GM12892 (cell line): ENCODE data around the gene THAP6.

ENCODE experiments used
- DNase-seq: peaks from one replicate; pipeline ENCODE4 v3.0.0; 2011; ENCODE audit not compliant: insufficient read length
- FAIRE-seq: peaks from 2 replicates; lab custom pipeline; 2011; peaks lifted over from hg19 to GRCh38; lab: Jason Lieb, UNC
- POLR2A ChIP-seq: IDR thresholded peaks from 2 replicates; pipeline ENCODE4 v1.6.1; 2011; ENCODE audit warnings: low read depth, low read length, control low read depth
- POLR2AphosphoS5 ChIP-seq: IDR thresholded peaks from 2 replicates; pipeline ENCODE4 v1.6.1; 2011; ENCODE audit warnings: low read depth, low read length, control low read depth
- TAF1 ChIP-seq: IDR thresholded peaks from 2 replicates; pipeline ENCODE4 v1.6.1; 2011; ENCODE audit warnings: low read depth, mild to moderate bottlenecking, control low read depth, low read length, borderline replicate concordance

Gene THAP6

DNA sequence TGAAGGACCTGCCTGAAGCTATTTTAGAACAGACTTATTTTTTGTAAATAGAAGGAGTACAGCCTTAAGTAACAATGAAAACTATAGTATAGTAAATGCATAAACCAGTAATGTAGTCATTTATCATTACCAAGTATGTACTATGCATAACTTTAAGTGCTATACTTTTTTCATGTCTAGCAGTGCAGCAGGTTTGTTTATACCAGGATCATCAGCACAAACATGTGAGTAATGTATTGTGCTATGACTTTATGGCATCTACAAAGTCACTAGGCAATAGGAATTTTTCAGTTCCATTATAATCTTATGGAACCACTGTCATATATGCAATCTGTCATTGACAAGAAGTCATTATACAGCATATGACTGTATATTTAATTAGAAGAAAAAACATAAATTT lies 38.2 kb downstream of the THAP6 start:
- FAIRE-seq (no peak), DNase-seq (no peak)
- TF ChIP-seq POLR2A (no peak), POLR2AphosphoS5 (no peak), TAF1 (no peak)

DNA sequence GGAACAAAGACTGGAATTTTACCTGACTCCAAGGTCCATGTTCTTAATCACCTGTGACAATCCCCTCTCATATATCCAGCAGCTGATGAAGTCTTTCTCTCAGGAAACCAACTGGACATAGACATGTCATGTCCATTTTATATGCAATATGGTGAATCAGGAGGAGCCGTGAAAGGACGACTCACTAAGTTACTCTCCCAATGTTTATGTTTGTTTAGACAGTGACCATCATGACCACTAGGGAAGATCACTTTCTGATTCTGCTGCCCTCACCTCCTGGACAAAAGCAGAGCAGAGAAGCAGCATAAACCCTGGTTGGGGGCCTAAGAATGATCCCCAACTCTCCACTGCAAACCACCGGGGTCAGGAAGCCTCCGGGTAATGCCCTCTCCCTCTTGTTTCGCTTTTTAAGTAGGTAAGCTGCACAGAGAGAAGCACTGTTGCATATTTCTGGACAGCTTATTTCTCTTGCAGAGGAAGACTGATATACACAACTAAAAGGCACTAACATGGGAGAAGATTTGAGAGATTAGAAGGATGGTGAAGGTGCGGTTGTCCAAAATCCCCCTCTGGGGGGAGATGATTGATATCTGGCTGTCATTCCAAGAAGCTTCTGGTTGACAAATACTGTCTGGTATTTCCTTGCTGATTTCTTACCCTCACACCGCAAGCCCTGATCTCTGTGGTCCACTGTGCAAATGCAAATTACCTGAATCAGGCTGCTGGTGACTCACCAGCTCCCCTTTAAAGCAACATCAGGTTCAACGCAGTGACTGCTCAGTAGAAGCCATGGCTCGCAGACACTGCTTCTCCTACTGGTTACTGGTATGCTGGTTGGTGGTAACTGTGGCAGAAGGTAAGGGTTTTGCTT lies 41.3 kb downstream of the THAP6 start, which contains the start of gene ODAPH:
ODAPH (plus strand) TSS at position 773 of the 871 bp plus-strand sequence; CDS start at position 790, 17 bp downstream.
- peak; percentile 92 for FAIRE-seq
- no peak for TF ChIP-seq POLR2AphosphoS5
- TF ChIP-seq TAF1: no peak
- no peak for TF ChIP-seq POLR2A
- peak; percentile 34 for DNase-seq

DNA sequence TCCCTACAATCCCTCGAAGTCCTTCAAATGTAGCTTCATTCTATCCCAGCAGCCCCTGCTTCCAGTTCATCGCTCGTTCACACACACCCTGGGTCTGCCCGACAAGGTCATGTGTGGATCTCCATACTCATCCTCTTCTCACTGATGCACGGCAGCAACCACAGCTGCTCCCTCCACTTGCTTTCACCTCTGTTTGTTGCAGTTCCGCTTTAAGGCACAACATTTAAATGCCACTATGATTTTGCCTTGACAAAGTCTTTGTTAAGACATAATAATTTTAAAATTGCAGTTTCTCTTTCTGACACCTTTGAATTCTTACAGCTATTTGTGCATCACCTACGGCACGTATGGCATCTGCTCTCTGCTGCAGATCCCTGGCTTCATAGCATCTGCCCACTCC lies 43.4 kb downstream of the THAP6 start:
- no peak for FAIRE-seq
- no peak for DNase-seq
- no peak for TF ChIP-seq POLR2A
- TF ChIP-seq TAF1: no peak
- no peak for TF ChIP-seq POLR2AphosphoS5

DNA sequence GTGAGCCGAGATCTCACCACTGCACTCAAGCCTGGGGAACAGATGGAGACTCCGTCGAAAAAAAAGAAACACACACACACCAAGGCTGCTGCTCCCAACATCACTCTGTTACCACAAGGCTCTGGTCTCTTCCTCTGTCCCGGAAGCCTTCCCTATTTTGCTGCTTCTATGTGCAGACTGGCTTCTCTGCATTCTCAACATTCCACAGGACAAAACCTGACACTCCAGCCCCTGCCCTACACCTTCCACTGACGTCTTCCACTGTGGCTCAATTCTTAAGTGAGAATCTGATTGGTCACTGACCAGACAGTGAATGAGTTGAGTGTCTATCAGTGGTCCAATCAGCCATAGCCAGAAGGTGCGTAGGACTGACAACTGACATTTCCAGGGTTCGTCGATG lies 47.5 kb downstream of the THAP6 start:
- no peak for TF ChIP-seq TAF1
- no peak for TF ChIP-seq POLR2AphosphoS5
- TF ChIP-seq POLR2A: no peak
- DNase-seq (no peak), FAIRE-seq (no peak)

GRCh38 chr4:75564023-75564422 lies 49.8 kb downstream of the THAP6 start:
- FAIRE-seq (no peak), DNase-seq (no peak)
- TF ChIP-seq POLR2AphosphoS5 (no peak), TAF1 (no peak), POLR2A (no peak)

DNA sequence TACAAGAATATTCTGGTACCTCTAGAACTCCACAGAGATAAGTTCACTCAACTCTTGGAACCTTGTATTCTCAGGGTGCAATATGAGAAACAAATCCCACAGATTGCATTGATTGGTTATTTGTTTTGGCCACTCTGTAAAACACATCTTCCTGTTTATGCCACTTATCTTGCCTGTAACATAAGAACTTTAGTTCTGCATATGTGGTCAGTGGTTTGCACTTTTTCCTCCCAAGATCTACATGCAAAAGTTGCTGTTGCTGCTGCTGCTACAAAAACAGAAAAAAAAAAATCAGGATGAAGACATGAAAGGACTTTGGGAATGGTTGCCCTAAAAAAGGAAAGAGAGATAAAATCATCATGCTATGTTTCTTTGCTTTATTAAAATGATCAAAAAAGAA lies 51.2 kb downstream of the THAP6 start:
- no peak for FAIRE-seq
- DNase-seq: no peak
- TF ChIP-seq POLR2AphosphoS5 (no peak), TAF1 (no peak), POLR2A (no peak)

GRCh38 chr4:75566911-75567310 lies 52.6 kb downstream of the THAP6 start:
- TF ChIP-seq POLR2AphosphoS5: no peak
- TF ChIP-seq TAF1: no peak
- no peak for TF ChIP-seq POLR2A
- no peak for FAIRE-seq

DNA sequence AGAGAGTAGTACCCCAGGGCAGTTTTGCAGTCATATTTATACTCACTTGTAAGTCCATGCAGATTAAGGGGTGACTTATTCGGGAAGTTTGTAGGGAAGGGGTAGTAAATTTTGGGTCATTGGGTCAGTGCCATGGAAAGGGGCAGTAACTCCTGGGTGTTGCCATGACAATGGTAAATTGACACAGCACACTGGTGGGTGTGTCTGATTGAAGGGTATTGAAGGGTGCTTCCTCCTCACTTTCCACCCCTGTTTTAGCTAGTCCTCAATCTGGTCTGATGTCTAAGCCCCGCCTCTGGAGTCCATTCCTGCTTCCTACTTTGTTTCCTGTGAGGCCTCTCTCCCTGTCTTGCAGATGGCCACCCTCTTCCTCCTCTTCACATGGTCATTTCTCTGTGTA lies 53.5 kb downstream of the THAP6 start:
- no peak for FAIRE-seq
- no peak for DNase-seq
- TF ChIP-seq POLR2AphosphoS5 (no peak), POLR2A (no peak), TAF1 (no peak)

More at GRCh38 chr4:75566911-75567310, 52.6 kb downstream of the THAP6 start:
- no peak for DNase-seq
